ENCODE data around the gene PAIP2B.

Gene PAIP2B

DNA sequence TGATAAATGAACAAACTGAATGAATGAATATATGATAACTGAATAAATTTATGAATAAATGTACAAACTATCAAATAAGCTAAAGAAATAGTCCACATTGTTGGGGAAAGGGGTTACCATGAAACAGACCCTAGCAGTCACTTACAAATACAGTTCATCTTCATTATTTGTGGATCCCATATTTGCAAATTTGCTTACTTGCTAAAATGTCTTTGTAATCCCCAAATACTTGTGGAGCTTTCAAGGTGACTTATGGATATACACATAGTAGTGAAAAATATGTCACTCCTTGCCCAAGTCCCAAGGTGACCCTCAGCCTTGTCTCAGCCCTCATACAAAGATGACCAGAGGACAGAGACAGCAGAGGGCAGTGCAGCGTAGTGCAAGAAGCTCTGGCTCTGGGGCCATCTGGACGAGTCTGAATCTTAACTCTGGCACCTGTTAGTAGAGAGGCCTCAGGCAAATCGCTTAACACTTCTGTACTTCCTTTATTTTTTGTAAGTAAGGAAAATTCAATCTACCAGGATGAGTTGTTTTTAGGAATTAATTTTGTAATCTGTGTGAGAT, 3.1 kb downstream of the PAIP2B start:
- H3K4me3 ChIP-seq (ENCODE audit: low read depth, low read length) = no peak overlapping the region
- DNase-seq (ENCODE audit: low read depth) = peak; percentile 35
- TF ChIP-seq, protein P1, sequence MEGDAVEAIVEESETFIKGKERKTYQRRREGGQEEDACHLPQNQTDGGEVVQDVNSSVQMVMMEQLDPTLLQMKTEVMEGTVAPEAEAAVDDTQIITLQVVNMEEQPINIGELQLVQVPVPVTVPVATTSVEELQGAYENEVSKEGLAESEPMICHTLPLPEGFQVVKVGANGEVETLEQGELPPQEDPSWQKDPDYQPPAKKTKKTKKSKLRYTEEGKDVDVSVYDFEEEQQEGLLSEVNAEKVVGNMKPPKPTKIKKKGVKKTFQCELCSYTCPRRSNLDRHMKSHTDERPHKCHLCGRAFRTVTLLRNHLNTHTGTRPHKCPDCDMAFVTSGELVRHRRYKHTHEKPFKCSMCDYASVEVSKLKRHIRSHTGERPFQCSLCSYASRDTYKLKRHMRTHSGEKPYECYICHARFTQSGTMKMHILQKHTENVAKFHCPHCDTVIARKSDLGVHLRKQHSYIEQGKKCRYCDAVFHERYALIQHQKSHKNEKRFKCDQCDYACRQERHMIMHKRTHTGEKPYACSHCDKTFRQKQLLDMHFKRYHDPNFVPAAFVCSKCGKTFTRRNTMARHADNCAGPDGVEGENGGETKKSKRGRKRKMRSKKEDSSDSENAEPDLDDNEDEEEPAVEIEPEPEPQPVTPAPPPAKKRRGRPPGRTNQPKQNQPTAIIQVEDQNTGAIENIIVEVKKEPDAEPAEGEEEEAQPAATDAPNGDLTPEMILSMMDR (IDR thresholded peaks at IDR 0.05; ENCODE audit: control insufficient read depth, extremely low read depth, insufficient read depth) = peak; percentile 69

DNA sequence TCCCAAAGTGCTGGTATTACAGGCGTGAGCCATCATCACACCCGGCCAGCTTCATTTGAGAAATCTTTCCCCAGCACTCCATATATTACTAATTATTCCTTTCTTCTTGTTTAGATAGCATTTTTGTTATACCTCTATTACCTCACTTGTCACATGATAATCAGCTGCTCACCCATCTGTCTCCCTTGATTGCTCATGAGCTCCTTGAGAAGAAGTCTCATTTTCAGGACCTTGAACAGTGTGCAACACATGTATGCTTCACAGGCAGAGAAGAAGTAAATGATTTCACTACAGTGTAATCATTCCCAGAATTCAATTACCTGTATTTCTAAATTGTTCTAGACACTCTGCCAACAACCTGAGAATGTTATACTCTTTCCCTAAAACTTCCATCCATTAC, 6.2 kb downstream of the PAIP2B start:
- no peak for DNase-seq (ENCODE audit: low read depth)
- H3K4me3 ChIP-seq (ENCODE audit: low read depth, low read length) = no peak overlapping the region
- TF ChIP-seq, protein P1 (IDR thresholded peaks at IDR 0.05; ENCODE audit: control insufficient read depth, extremely low read depth, insufficient read depth) = no peak

DNA sequence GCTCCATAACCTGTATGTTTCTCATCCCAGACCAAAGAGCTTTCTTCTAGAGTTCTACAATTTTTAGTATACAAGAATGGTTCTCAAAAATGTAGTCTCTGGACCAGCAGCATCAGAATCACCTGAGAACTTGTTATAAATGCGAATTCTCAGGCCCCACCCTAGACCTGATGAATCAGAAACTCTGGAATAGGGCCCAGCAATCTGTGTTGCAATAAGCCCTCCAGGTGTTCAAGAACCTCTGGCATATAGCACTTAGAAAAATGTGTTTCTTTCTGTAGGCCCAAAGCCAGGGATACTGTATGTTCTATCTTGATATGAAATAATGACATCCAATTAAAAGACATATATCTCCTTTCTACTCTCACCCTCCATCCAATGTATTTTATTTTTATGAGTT, 10.4 kb downstream of the PAIP2B start:
- TF ChIP-seq, protein P1 (IDR thresholded peaks at IDR 0.05; ENCODE audit: control insufficient read depth, extremely low read depth, insufficient read depth) = no peak
- H3K4me3 ChIP-seq (ENCODE audit: low read depth, low read length) = no peak overlapping the region
- no peak for DNase-seq (ENCODE audit: low read depth)

DNA sequence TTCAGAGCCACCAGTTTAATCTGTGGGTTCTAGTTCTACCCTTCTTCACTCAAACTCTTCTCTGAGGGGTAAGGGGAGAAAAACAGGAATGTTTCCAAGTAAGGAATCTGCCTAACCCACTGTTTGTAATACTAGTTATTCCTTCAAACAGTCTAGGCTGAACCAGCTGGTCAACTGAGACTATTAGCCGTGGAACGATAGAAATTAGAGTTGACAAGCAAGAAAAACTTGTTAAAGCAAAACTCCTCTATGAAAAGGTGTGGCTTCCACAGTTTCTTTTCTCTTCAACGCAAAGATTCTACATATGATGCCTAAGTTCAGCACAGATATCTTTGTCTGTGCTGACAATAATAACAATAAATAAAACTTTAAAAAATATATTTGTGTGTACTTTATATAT, 11.5 kb downstream of the PAIP2B start:
- no peak for DNase-seq (ENCODE audit: low read depth)
- no peak overlapping the region for H3K4me3 ChIP-seq (ENCODE audit: low read depth, low read length)
- TF ChIP-seq, protein P1 (IDR thresholded peaks at IDR 0.05; ENCODE audit: control insufficient read depth, extremely low read depth, insufficient read depth) = no peak

DNA sequence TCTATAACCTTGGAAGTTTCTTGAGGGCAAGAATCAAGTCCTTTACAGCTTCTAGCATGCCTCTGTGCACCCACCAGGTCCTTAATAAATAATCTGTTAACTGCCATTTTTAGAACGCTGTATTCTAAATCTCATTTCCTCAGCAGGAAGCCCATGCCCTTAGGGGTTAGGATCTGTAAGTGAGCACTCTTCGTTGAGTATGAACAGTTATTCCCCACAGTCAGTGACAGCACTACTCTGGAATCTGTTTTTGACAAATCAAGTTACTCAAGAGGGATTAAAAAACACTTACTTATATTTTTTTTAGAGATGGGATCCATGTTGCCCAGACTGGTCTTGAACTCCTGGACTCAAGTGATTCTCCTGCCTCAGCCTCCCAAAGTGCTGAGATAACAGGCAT, 14.6 kb downstream of the PAIP2B start:
- DNase-seq (ENCODE audit: low read depth) = no peak
- no peak overlapping the region for H3K4me3 ChIP-seq (ENCODE audit: low read depth, low read length)
- TF ChIP-seq, protein P1 (IDR thresholded peaks at IDR 0.05; ENCODE audit: control insufficient read depth, extremely low read depth, insufficient read depth) = no peak

DNA sequence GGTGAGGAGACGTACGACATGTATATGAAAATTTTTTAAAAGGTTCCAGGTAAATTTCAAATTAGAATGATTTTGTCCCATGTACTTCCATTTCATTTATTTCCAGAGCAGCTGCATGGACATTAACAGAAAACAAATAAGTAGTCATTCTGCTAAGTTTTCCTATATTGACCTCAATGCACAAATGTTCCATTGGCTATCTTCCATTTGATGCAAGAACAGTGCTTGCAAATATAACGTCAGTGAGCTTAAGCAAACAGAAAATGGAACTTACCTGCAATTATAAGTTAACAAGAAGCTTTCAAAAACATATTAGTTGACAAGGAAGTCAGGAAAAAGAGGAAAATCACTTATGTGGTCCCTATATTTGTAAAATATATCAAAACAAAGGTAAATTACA, 16.6 kb downstream of the PAIP2B start:
- TF ChIP-seq, protein P1 (IDR thresholded peaks at IDR 0.05; ENCODE audit: control insufficient read depth, extremely low read depth, insufficient read depth) = no peak
- DNase-seq (ENCODE audit: low read depth) = peak; percentile 69
- no peak overlapping the region for H3K4me3 ChIP-seq (ENCODE audit: low read depth, low read length)

DNA sequence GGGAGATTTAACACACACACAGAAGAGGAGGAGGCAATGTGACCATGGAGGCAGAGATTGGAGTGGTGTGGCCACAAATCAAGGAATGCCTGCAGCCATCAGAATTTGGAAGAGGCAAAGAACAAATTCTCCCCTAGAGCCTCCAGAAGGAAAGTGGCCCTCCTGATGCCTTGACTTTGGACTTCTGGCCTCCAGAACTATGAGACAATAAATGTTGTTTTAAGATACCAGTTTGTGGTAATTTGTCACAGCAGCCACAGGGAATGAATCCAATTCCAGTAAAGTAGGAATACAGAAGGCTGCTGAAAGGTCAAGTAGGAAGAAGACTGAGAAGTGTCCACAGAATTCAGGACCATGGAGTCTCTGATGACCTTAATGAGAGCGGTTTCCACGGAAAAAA, 18.1 kb downstream of the PAIP2B start:
- DNase-seq (ENCODE audit: low read depth) = no peak
- H3K4me3 ChIP-seq (ENCODE audit: low read depth, low read length) = no peak overlapping the region
- TF ChIP-seq, protein P1 (IDR thresholded peaks at IDR 0.05; ENCODE audit: control insufficient read depth, extremely low read depth, insufficient read depth) = no peak

All from LNCaP clone FGC (cell line).